Liver (tissue), 3 donors: Measurements from ENCODE around the gene CASR.

Experiments used
- EGR1 ChIP-seq, 2 donors: IDR thresholded peaks; 2 replicates each; pipeline ENCODE4 v1.6.1; 2016 to 2018; ENCODE audit warnings: antibody characterized with exemption in 2 of 2, low read depth in 2 of 2
- FOXA1 ChIP-seq: IDR thresholded peaks from 2 replicates; pipeline ENCODE4 v1.6.1; 2016; ENCODE audit warnings: antibody characterized with exemption
- FOXA2 ChIP-seq: IDR thresholded peaks from 2 replicates; pipeline ENCODE4 v1.6.1; 2016; ENCODE audit warnings: antibody characterized with exemption
- HNF4G ChIP-seq: IDR thresholded peaks from 2 replicates; pipeline ENCODE4 v1.6.1; 2016; ENCODE audit warnings: antibody characterized with exemption
- JUND ChIP-seq, 2 donors: IDR thresholded peaks; 2 replicates each; pipeline ENCODE4 v1.6.1; 2016; ENCODE audit warnings: antibody characterized with exemption in 2 of 2
- RAD21 ChIP-seq, 2 donors: IDR thresholded peaks; 2 replicates each; pipeline ENCODE4 v1.6.1; 2016; ENCODE audit warnings: antibody characterized with exemption in 2 of 2, mild to moderate bottlenecking in 2 of 2
- SP1 ChIP-seq: IDR thresholded peaks from 2 replicates; pipeline ENCODE4 v1.6.1; 2018; ENCODE audit warnings: antibody characterized with exemption, mild to moderate bottlenecking
- TAF1 ChIP-seq: conservative IDR thresholded peaks from 2 replicates; pipeline ENCODE4 v1.6.1; 2016; ENCODE audit warnings: antibody characterized with exemption, mild to moderate bottlenecking
- YY1 ChIP-seq: IDR thresholded peaks from 2 replicates; pipeline ENCODE4 v1.6.1; 2016; ENCODE audit warnings: antibody characterized with exemption, mild to moderate bottlenecking
- TF ChIP-seq, protein P1 (sequence below): fragments of 150-350 bp; IDR thresholded peaks from 2 replicates; pipeline ENCODE4 v1.5.1; 2017; ENCODE audit warnings: improper control_type of control experiment, low read depth, low read length; ENCODE audit not compliant: missing input control
- TF ChIP-seq, protein P2 (sequence below): IDR thresholded peaks from 2 replicates; pipeline ENCODE4 v1.6.1; 2016; ENCODE audit warnings: antibody characterized with exemption, mild to moderate bottlenecking
- TF ChIP-seq, protein P3 (sequence below): IDR thresholded peaks from 2 replicates; pipeline ENCODE4 v1.6.1; 2016; ENCODE audit warnings: antibody characterized with exemption
- TF ChIP-seq, protein P4 (sequence below): IDR thresholded peaks from 2 replicates; pipeline ENCODE4 v1.6.1; 2016; ENCODE audit warnings: antibody characterized with exemption
- TF ChIP-seq, protein P5 (sequence below): IDR thresholded peaks from 2 replicates; pipeline ENCODE4 v1.6.1; 2016; ENCODE audit warnings: antibody characterized with exemption
- donor health status: healthy.
- donor health status: healthy.

DNA sequence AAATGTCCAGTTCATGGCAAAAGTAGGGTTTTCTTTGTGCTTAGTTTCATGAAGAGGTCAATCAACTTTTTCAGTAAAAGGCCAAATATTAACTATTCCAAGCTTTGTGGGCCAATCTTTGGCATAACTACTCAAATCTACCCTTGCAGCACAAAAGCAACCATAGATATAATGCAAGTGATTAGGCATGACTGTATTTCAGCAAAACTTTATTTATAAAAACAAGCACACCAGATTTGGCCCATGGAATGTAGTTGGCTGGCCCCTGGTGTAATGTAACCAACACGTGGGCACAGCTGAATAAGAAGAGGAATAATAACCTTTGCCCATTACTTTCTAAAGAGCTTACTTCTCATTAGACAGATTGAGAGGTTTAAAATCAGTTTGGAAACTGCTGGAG lies 50.6 kb downstream of the CASR start:
- TF ChIP-seq, protein P1, sequence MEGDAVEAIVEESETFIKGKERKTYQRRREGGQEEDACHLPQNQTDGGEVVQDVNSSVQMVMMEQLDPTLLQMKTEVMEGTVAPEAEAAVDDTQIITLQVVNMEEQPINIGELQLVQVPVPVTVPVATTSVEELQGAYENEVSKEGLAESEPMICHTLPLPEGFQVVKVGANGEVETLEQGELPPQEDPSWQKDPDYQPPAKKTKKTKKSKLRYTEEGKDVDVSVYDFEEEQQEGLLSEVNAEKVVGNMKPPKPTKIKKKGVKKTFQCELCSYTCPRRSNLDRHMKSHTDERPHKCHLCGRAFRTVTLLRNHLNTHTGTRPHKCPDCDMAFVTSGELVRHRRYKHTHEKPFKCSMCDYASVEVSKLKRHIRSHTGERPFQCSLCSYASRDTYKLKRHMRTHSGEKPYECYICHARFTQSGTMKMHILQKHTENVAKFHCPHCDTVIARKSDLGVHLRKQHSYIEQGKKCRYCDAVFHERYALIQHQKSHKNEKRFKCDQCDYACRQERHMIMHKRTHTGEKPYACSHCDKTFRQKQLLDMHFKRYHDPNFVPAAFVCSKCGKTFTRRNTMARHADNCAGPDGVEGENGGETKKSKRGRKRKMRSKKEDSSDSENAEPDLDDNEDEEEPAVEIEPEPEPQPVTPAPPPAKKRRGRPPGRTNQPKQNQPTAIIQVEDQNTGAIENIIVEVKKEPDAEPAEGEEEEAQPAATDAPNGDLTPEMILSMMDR: no peak
- no peak for TF ChIP-seq JUND (IDR thresholded peaks at IDR 0.05)
- TF ChIP-seq, protein P2, sequence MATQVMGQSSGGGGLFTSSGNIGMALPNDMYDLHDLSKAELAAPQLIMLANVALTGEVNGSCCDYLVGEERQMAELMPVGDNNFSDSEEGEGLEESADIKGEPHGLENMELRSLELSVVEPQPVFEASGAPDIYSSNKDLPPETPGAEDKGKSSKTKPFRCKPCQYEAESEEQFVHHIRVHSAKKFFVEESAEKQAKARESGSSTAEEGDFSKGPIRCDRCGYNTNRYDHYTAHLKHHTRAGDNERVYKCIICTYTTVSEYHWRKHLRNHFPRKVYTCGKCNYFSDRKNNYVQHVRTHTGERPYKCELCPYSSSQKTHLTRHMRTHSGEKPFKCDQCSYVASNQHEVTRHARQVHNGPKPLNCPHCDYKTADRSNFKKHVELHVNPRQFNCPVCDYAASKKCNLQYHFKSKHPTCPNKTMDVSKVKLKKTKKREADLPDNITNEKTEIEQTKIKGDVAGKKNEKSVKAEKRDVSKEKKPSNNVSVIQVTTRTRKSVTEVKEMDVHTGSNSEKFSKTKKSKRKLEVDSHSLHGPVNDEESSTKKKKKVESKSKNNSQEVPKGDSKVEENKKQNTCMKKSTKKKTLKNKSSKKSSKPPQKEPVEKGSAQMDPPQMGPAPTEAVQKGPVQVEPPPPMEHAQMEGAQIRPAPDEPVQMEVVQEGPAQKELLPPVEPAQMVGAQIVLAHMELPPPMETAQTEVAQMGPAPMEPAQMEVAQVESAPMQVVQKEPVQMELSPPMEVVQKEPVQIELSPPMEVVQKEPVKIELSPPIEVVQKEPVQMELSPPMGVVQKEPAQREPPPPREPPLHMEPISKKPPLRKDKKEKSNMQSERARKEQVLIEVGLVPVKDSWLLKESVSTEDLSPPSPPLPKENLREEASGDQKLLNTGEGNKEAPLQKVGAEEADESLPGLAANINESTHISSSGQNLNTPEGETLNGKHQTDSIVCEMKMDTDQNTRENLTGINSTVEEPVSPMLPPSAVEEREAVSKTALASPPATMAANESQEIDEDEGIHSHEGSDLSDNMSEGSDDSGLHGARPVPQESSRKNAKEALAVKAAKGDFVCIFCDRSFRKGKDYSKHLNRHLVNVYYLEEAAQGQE: no peak
- no peak for TF ChIP-seq RAD21 (IDR thresholded peaks at IDR 0.05)
- TF ChIP-seq TAF1: no peak
- TF ChIP-seq YY1: no peak
- TF ChIP-seq HNF4G: no peak
- TF ChIP-seq, protein P3, sequence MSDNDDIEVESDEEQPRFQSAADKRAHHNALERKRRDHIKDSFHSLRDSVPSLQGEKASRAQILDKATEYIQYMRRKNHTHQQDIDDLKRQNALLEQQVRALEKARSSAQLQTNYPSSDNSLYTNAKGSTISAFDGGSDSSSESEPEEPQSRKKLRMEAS: no peak
- TF ChIP-seq SP1: no peak
- TF ChIP-seq FOXA2: no peak
- TF ChIP-seq, protein P4, sequence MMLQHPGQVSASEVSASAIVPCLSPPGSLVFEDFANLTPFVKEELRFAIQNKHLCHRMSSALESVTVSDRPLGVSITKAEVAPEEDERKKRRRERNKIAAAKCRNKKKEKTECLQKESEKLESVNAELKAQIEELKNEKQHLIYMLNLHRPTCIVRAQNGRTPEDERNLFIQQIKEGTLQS: no peak
- TF ChIP-seq FOXA1: no peak
- TF ChIP-seq EGR1 (IDR thresholded peaks at IDR 0.05; ENCODE audit: low read depth in 2 of 2): no peak
- TF ChIP-seq, protein P5, sequence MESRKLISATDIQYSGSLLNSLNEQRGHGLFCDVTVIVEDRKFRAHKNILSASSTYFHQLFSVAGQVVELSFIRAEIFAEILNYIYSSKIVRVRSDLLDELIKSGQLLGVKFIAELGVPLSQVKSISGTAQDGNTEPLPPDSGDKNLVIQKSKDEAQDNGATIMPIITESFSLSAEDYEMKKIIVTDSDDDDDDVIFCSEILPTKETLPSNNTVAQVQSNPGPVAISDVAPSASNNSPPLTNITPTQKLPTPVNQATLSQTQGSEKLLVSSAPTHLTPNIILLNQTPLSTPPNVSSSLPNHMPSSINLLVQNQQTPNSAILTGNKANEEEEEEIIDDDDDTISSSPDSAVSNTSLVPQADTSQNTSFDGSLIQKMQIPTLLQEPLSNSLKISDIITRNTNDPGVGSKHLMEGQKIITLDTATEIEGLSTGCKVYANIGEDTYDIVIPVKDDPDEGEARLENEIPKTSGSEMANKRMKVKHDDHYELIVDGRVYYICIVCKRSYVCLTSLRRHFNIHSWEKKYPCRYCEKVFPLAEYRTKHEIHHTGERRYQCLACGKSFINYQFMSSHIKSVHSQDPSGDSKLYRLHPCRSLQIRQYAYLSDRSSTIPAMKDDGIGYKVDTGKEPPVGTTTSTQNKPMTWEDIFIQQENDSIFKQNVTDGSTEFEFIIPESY: no peak
